ENCODE data around the gene TMEM39B.
"Not testable (repeated sequence)": the region's sequence is repeated elsewhere in the genome, so short reads cannot be mapped to it uniquely, and the experiment has no call there.

- TF ChIP-seq, protein P1, sequence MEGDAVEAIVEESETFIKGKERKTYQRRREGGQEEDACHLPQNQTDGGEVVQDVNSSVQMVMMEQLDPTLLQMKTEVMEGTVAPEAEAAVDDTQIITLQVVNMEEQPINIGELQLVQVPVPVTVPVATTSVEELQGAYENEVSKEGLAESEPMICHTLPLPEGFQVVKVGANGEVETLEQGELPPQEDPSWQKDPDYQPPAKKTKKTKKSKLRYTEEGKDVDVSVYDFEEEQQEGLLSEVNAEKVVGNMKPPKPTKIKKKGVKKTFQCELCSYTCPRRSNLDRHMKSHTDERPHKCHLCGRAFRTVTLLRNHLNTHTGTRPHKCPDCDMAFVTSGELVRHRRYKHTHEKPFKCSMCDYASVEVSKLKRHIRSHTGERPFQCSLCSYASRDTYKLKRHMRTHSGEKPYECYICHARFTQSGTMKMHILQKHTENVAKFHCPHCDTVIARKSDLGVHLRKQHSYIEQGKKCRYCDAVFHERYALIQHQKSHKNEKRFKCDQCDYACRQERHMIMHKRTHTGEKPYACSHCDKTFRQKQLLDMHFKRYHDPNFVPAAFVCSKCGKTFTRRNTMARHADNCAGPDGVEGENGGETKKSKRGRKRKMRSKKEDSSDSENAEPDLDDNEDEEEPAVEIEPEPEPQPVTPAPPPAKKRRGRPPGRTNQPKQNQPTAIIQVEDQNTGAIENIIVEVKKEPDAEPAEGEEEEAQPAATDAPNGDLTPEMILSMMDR (IDR thresholded peaks at IDR 0.05): not testable (repeated sequence)
- TF ChIP-seq POLR2A (IDR thresholded peaks at IDR 0.05; ENCODE audit: low read depth); POLR2AphosphoS5 (IDR thresholded peaks at IDR 0.05): not testable (repeated sequence)
Observed at GRCh38 chr1:32086381-32086780, 13.6 kb downstream of the TMEM39B start.
